IMR-90 (cell line): ENCODE measurements around the gene SLAMF9.

ENCODE experiments used
- MAFK ChIP-seq: IDR thresholded peaks from 2 replicates; pipeline ENCODE4 v1.6.1; 2012; ENCODE audit warnings: low read depth, low read length, improper control_type of control experiment
- POLR2A ChIP-seq: IDR thresholded peaks from 2 replicates; pipeline ENCODE4 v1.6.1; 2012; ENCODE audit warnings: mild to moderate bottlenecking, low read depth, low read length
- RFX5 ChIP-seq: IDR thresholded peaks from 2 replicates; pipeline ENCODE4 v1.8.0; 2012; ENCODE audit warnings: low read depth, mild to moderate bottlenecking, low read length, moderate library complexity

GRCh38 chr1:159937054-159937750 lies 16.8 kb downstream of the SLAMF9 start:
- TF ChIP-seq MAFK: no peak
- no peak for TF ChIP-seq RFX5
- TF ChIP-seq POLR2A: no peak
